Measurements from ENCODE around the gene HOMER2.

Gene HOMER2

GRCh38 chr15:82831894-82832600 lies 120.5 kb downstream of the HOMER2 start:
- TF ChIP-seq CTCF (IDR thresholded peaks at IDR 0.05; ENCODE audit: low read depth, low read length, poor library complexity, severe bottlenecking) (no peak), EZH2phosphoT487 (IDR thresholded peaks at IDR 0.05; ENCODE audit: borderline replicate concordance, low read length) (no peak)
- Histone ChIP-seq H3K27me3 (ENCODE audit: control insufficient read depth, low read length) (no peaks in the 10 kb centered on the region), H3F3A (ENCODE audit: control insufficient read depth, insufficient read depth) (no peaks in the 10 kb centered on the region), H3K4me3 (ENCODE audit: low read length) (no peak overlapping the region), H3K27ac (ENCODE audit: low read depth, low read length) (no peak overlapping the region), H3K9me2 (replicated peaks; ENCODE audit: control insufficient read depth, low read length) (no peaks in the 10 kb centered on the region), H3K79me2 (ENCODE audit: control insufficient read depth, low read length) (no peaks in the 10 kb centered on the region), H3K36me3 (ENCODE audit: control insufficient read depth, low read length) (peaks cover 95% of the 10 kb centered on the region), H3K4me1 (ENCODE audit: control insufficient read depth, low read length) (no peaks in the 10 kb centered on the region), H4K20me1 (ENCODE audit: control insufficient read depth, insufficient read depth, low read depth, low read length) (no peaks in the 10 kb centered on the region), H3K4me2 (ENCODE audit: low read length) (no peak overlapping the region), H3K9me3 (ENCODE audit: control insufficient read depth, insufficient read depth, low read length) (no peaks in the 10 kb centered on the region)

GRCh38 chr15:82830427-82831173 lies 121.9 kb downstream of the HOMER2 start:
- H3K79me2 ChIP-seq (ENCODE audit: control insufficient read depth, low read length) = no peaks in the 10 kb centered on the region
- H4K20me1 ChIP-seq (ENCODE audit: control insufficient read depth, insufficient read depth, low read depth, low read length) = no peaks in the 10 kb centered on the region
- H3K4me3 ChIP-seq (ENCODE audit: low read length) = no peak overlapping the region
- H3K9me2 ChIP-seq (replicated peaks; ENCODE audit: control insufficient read depth, low read length) = no peaks in the 10 kb centered on the region
- no peak overlapping the region for H3K4me2 ChIP-seq (ENCODE audit: low read length)
- H3K9me3 ChIP-seq (ENCODE audit: control insufficient read depth, insufficient read depth, low read length) = no peaks in the 10 kb centered on the region
- H3F3A ChIP-seq (ENCODE audit: control insufficient read depth, insufficient read depth) = no peaks in the 10 kb centered on the region
- TF ChIP-seq EZH2phosphoT487 (IDR thresholded peaks at IDR 0.05; ENCODE audit: borderline replicate concordance, low read length) (no peak), CTCF (IDR thresholded peaks at IDR 0.05; ENCODE audit: low read depth, low read length, poor library complexity, severe bottlenecking) (no peak)
- no peak overlapping the region for H3K27ac ChIP-seq (ENCODE audit: low read depth, low read length)
- peaks cover 95% of the 10 kb centered on the region for H3K36me3 ChIP-seq (ENCODE audit: control insufficient read depth, low read length)
- H3K27me3 ChIP-seq (ENCODE audit: control insufficient read depth, low read length) = no peaks in the 10 kb centered on the region
- H3K4me1 ChIP-seq (ENCODE audit: control insufficient read depth, low read length) = no peaks in the 10 kb centered on the region

- Histone ChIP-seq H3K9me2 (replicated peaks; ENCODE audit: control insufficient read depth, low read length) (no peaks in the 10 kb centered on the region), H3K36me3 (ENCODE audit: control insufficient read depth, low read length) (peaks cover 89% of the 10 kb centered on the region), H3K4me1 (ENCODE audit: control insufficient read depth, low read length) (no peaks in the 10 kb centered on the region), H4K20me1 (ENCODE audit: control insufficient read depth, insufficient read depth, low read depth, low read length) (no peaks in the 10 kb centered on the region), H3K27ac (ENCODE audit: low read depth, low read length) (no peak overlapping the region), H3F3A (ENCODE audit: control insufficient read depth, insufficient read depth) (no peaks in the 10 kb centered on the region), H3K79me2 (ENCODE audit: control insufficient read depth, low read length) (no peaks in the 10 kb centered on the region), H3K27me3 (ENCODE audit: control insufficient read depth, low read length) (no peaks in the 10 kb centered on the region), H3K9me3 (ENCODE audit: control insufficient read depth, insufficient read depth, low read length) (no peaks in the 10 kb centered on the region), H3K4me2 (ENCODE audit: low read length) (no peak overlapping the region), H3K4me3 (ENCODE audit: low read length) (no peak overlapping the region)
- no peak for TF ChIP-seq CTCF (IDR thresholded peaks at IDR 0.05; ENCODE audit: low read depth, low read length, poor library complexity, severe bottlenecking)
- TF ChIP-seq EZH2phosphoT487 (IDR thresholded peaks at IDR 0.05; ENCODE audit: borderline replicate concordance, low read length) = no peak
Measured at GRCh38 chr15:82829234-82829633, 123.3 kb downstream of the HOMER2 start.
